ENCODE results near the gene GPR39.

GPR39 gene

DNA sequence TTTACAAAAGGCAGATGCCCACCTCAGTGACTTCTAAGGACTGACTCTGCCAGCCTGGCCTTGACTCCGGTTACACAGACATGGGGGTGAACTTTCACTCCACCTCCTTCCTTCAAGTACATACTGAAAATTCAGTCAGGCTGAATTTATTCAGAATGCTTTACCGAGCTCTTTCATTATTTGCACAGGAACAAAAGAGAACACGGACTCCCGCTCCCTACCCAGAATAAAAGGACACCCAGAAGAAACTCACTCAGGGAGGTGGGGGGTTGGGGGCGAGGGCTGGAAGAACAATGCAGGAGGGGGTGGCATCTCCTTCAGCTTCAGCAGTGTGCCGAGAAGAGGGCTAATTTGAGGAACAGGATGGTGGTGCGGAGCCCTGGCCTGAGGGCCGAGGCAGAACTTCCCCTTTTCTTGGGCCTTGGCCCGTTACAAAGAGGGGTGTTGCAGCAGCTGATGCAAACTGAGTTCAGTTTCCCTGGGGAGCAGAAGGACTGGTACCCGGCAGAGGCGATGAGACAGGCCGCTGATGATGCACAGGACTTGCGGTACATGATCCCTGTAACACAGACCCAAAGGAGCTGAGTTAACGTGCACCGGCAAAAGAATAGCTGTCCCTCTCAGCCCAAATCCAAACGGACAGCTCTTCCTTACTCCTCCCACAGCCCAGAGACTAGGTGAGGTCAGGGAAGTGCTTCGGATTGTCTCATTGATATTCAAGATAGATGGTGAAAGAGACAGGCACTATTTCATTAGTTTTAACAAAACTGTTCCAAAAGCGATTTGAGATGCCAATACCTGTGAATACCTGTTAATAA lies 229.3 kb downstream of the GPR39 start:
- intact Hi-C loops (cut with DNase I; ENCODE audit: low total_unique reads): no loop called here
- peaks cover 0 to 3% of the 10 kb centered on the region in 2 donors for H3K27me3 ChIP-seq
- TF ChIP-seq, protein P1, sequence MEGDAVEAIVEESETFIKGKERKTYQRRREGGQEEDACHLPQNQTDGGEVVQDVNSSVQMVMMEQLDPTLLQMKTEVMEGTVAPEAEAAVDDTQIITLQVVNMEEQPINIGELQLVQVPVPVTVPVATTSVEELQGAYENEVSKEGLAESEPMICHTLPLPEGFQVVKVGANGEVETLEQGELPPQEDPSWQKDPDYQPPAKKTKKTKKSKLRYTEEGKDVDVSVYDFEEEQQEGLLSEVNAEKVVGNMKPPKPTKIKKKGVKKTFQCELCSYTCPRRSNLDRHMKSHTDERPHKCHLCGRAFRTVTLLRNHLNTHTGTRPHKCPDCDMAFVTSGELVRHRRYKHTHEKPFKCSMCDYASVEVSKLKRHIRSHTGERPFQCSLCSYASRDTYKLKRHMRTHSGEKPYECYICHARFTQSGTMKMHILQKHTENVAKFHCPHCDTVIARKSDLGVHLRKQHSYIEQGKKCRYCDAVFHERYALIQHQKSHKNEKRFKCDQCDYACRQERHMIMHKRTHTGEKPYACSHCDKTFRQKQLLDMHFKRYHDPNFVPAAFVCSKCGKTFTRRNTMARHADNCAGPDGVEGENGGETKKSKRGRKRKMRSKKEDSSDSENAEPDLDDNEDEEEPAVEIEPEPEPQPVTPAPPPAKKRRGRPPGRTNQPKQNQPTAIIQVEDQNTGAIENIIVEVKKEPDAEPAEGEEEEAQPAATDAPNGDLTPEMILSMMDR (IDR thresholded peaks at IDR 0.05): no peak
- no peaks in the 10 kb centered on the region for H3K4me1 ChIP-seq
- no peak for DNase-seq
- H3K4me3 ChIP-seq: no peak overlapping the region
- H3K36me3 ChIP-seq: no peaks in the 10 kb centered on the region
- no peak overlapping the region for H3K27ac ChIP-seq
- H3K9me3 ChIP-seq: no peaks in the 10 kb centered on the region

DNA sequence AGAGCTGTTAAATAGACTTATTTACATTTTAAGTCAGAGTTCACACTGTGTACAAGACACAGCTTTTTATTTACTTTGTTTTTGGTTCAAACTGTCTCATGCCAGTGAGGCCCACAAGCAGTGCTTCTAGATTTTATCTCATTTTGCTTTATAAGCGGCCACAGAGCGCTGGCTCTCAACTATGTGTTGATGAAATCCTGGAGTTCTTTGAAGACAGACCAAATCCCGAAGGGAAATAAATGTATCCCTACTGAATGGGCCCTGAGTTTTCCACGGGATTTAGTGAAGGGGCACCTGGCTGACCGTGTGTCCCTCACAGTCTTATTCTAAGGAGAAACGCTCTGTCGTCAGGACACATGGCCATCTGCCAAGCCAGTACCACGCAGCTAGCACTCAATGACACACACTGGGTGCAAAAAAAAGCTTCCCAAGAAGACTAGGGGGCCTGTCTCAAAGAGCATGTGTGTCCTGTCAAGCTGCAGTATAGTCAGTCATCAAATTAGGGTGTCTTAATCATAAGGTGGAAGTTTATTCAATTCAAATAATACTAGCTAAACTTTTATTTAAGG lies 230.0 kb downstream of the GPR39 start:
- Histone ChIP-seq H3K27ac (no peak overlapping the region), H3K27me3 (peaks cover 0 to 3% of the 10 kb centered on the region in 2 donors), H3K4me1 (no peaks in the 10 kb centered on the region), H3K4me3 (no peak overlapping the region), H3K36me3 (no peaks in the 10 kb centered on the region), H3K9me3 (no peaks in the 10 kb centered on the region)
- intact Hi-C loops (cut with DNase I; ENCODE audit: low total_unique reads): no loop called here
- DNase-seq: no peak
- TF ChIP-seq, protein P1 (IDR thresholded peaks at IDR 0.05): no peak

DNA sequence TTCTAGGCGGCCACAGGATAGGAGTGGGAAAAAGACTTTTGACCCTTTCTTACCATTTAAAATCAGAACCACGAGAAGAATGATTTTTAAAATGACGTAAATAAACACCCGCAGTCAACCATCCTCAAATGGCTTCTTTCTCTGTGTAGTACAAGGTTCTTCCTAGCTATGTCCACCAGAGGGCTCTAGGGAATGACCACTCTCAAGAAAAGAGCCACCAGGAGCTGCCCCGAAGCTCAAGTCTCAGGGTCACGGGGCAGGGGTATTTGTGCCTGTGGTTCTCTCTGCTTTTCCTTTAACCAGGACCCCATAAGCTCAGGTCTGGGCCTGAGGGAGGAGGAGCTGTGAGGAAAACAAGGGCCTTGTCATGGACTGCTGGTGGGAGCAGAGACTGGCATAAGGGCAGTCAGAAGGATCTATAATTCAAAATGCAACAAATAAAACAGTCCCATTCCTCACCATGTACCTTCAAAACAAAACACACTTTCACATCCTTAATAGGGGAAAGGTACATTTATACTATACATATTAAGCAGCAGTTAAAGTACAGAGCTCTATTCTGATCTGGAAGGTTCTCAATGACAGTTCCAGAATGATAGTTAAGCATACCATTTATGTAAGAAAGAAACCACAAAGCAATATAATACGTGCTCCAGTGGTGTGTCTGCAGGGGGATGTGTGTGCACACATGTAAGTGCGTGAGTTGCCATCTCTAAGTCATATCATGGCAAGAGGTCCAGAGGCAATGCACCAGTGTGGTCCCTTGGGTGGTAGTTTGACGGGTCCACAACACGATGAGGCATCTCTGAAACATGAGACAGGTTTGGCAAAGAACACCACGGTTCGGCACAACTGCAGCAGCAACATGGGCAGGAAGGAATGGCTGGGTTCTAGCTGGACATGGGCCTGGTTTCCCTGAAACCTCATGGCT lies 234.8 kb downstream of the GPR39 start:
- Histone ChIP-seq H3K4me3 (no peak overlapping the region), H3K36me3 (no peaks in the 10 kb centered on the region), H3K4me1 (no peaks in the 10 kb centered on the region), H3K9me3 (no peaks in the 10 kb centered on the region), H3K27me3 (no peaks in the 10 kb centered on the region), H3K27ac (no peak overlapping the region)
- intact Hi-C loops (cut with DNase I; ENCODE audit: low total_unique reads): no loop called here
- TF ChIP-seq, protein P1 (IDR thresholded peaks at IDR 0.05): no peak
- no peak for DNase-seq

DNA sequence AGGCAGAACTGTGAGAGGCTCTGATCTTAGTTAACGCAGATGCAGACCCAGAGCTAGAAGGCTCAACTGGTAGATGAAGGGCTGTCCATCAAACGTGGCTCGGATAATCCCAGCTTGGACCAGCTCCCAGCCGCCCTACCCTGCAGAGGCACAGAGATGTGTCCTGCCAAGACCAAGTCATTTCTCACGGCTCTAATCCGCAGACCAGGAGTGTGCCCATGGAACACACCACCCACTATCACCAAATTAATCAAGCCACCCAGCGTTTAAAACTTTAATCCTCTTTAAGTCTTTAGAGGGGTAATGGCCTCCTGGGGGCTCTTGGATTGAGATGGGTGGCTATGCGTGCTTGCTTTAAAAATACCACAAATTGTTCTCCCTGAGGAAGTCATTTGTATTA lies 235.9 kb downstream of the GPR39 start:
- H3K27me3 ChIP-seq: no peaks in the 10 kb centered on the region
- intact Hi-C loops (cut with DNase I; ENCODE audit: low total_unique reads): no loop called here
- TF ChIP-seq, protein P1 (IDR thresholded peaks at IDR 0.05): no peak

DNA sequence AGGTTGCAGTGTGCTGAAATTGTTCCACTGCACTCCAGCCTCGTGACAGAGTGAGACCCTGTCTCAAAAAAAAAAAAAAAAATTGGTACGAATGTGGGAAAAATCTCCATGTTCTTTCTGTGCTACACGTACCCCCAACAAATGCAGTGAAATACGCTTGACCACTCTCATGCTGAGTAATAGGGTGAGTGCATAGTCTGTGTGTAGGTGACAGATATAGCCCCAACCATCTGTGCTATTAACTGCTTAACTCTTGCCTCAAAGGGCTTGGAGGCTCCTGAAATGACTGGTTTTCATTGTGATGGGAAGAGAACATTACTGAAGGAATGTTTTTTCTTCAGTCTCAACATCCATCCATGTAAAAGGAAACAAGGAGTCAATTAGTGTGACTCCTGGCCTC lies 237.7 kb downstream of the GPR39 start:
- H3K27ac ChIP-seq: no peak overlapping the region
- H3K4me3 ChIP-seq: no peak overlapping the region
- TF ChIP-seq, protein P1 (IDR thresholded peaks at IDR 0.05): no peak
- H3K36me3 ChIP-seq: no peaks in the 10 kb centered on the region
- H3K27me3 ChIP-seq: no peaks in the 10 kb centered on the region
- no peak for DNase-seq
- H3K9me3 ChIP-seq: no peaks in the 10 kb centered on the region
- no peaks in the 10 kb centered on the region for H3K4me1 ChIP-seq
- intact Hi-C loops (cut with DNase I; ENCODE audit: low total_unique reads): no loop called here

More for the DNA sequence above, 235.9 kb downstream of the GPR39 start:
- Histone ChIP-seq H3K4me3 (no peak overlapping the region), H3K27ac (no peak overlapping the region), H3K36me3 (no peaks in the 10 kb centered on the region), H3K9me3 (no peaks in the 10 kb centered on the region), H3K4me1 (no peaks in the 10 kb centered on the region)
- no peak for DNase-seq

All from tibial artery (tissue), 4 donors.